ENCODE results near the gene DDX11.
"Not testable (repeated sequence)": the region's sequence is repeated elsewhere in the genome, so short reads cannot be mapped to it uniquely, and the experiment has no call there.

DDX11 gene

DNA sequence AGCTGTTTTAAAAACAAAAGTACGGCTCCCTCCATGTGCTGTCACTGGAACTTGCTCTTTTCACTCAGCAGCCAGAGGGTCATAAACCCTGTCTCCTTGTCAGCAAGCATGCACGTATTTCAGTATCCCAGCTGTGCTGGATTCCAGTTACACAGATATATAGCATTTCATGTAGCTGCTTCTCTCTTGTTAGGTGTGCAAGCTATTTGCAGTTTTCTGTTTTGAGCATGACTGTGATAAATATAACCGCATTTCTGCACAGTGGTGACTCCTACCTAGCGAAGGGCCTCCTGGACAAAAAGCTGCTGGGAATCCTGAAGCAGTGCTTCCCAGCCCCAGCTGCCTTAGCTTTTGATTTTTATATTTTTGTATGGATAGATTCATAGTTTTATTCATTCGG is 24.7 kb downstream of the DDX11 start:
- in situ Hi-C loops (cut with HindIII; ENCODE audit: low sequenced_read_pairs), result not testable (repeated sequence)

GRCh38 chr12:31098771-31099170 is 25.1 kb downstream of the DDX11 start:
- in situ Hi-C loops (cut with HindIII; ENCODE audit: low sequenced_read_pairs), result not testable (repeated sequence)

DNA sequence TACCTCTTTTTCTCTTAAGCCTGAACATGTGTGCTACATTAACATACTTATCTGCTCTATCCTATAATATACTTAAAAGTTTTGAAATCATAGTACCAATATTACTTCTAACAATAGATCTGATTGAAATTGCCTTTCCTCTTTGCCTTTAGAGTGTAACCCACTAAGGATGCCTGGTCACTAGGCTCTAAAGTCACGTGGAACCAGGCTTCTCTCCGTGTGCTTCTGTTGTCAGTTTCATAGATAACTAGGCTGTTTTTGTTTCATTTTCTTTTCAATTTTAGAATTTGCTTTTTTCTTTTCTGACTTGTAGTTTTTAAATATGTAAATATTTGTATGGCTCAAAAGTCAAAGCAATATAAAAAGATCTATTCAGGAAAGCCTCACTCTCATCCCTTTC is 25.8 kb downstream of the DDX11 start:
- in situ Hi-C loops (cut with HindIII; ENCODE audit: low sequenced_read_pairs), result not testable (repeated sequence)

- in situ Hi-C loops (cut with HindIII; ENCODE audit: low sequenced_read_pairs), result not testable (repeated sequence)
Observed at GRCh38 chr12:31100503-31101208, 27.0 kb downstream of the DDX11 start.

DNA sequence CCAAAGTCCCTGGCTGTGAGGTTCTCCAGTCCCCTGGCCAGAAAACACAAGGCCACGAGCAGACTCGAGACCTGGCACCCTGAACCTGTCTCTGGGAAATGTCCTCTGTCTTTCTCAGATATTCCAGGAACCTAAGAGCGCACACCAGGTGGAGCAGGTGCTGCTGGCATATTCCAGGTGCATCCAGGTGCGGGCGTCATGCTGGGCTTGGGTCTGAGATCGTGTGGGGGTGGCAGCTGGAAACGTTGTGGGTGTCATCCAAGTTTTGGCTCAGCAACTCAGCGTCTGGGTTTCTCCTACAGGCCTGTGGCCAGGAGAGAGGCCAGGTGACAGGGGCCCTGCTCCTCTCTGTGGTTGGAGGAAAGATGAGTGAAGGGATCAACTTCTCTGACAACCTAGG is 28.5 kb downstream of the DDX11 start:
- in situ Hi-C loops (cut with HindIII; ENCODE audit: low sequenced_read_pairs), result not testable (repeated sequence)

DNA sequence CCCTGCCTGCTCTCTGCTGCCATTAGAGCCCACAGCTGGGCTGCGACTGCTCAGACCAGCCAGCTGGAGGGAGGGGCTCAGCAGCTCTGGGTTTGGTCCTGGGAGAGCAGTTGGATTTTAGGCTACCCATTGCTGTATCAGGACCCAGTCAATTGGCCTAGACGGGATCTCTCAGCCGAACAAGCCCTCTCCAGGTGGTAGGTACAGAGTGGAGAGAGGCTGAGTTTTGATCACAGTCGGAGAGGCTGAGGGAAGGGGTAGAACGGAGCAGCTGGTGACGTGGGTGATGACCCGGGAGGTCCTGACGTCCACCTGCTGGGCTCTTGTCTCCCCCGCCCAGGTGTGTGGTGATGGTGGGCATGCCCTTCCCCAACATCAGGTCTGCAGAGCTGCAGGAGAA is 28.9 kb downstream of the DDX11 start:
- in situ Hi-C loops (cut with HindIII; ENCODE audit: low sequenced_read_pairs), result not testable (repeated sequence)

- in situ Hi-C loops (cut with HindIII; ENCODE audit: low sequenced_read_pairs), result not testable (repeated sequence)
Observed at GRCh38 chr12:31103561-31103975, 29.9 kb downstream of the DDX11 start.

GRCh38 chr12:31104220-31104619 is 30.6 kb downstream of the DDX11 start:
- in situ Hi-C loops (cut with HindIII; ENCODE audit: low sequenced_read_pairs), result not testable (repeated sequence)

DNA sequence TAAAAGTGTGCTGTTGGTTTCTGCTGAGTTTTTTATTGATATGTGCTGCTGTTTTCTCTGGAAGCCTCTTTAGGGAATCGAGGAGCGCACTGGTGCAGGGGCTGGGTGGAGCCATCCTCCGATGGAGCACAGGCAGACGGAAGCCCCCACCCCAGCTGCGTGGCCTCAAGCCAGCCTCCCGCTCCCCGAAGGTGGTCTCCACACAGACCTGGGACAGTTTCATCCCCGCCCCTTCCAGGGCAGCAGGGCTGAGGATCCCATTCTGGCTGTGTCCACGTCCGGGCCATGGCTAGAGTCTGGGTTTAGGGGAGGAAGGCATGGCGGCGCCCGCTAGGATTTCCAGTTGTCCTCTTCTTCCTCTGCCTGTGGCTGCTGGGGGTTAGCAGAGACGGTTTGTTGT is 31.1 kb downstream of the DDX11 start:
- in situ Hi-C loops (cut with HindIII; ENCODE audit: low sequenced_read_pairs), result not testable (repeated sequence)

GRCh38 chr12:31105668-31106067 is 32.0 kb downstream of the DDX11 start:
- in situ Hi-C loops (cut with HindIII; ENCODE audit: low sequenced_read_pairs), result no loop called here

DNA sequence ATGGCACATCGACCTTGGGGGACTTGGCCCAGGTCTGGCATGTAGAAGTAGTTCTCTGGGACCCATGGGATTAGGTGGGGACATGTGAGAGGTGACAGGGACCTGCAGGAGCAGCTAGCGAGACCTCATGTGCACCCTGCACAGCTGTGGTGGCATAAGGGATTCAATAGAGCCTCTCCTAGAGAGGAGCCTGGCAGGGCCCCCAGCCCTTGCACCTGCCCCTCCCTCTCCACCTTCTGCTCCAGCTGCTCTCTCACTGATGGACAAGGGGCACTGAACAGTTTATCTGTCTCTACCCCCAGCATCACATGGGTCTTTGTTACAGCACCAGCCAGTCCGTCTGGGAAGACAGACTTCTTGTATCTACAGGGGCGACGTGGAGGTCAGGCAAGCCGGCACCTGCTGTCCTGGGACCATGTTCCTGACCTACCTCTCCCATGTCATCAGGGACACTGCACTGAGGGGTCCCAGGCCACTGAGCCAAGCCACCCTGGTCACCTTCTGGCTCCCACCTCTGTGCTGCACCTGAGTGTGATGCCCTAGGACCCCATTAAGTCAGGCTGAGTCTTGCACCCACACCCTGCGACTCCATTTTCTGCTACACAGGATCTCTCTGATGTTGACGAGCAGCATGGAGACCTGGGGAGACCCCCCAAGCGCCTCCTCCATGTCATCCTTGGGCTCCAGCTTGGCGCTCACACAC is 32.6 kb downstream of the DDX11 start:
- in situ Hi-C loops (cut with HindIII; ENCODE audit: low sequenced_read_pairs), result no loop called here

- in situ Hi-C loops (cut with HindIII; ENCODE audit: low sequenced_read_pairs), result not testable (repeated sequence)
Observed at GRCh38 chr12:31109773-31110172, 36.1 kb downstream of the DDX11 start.

DNA sequence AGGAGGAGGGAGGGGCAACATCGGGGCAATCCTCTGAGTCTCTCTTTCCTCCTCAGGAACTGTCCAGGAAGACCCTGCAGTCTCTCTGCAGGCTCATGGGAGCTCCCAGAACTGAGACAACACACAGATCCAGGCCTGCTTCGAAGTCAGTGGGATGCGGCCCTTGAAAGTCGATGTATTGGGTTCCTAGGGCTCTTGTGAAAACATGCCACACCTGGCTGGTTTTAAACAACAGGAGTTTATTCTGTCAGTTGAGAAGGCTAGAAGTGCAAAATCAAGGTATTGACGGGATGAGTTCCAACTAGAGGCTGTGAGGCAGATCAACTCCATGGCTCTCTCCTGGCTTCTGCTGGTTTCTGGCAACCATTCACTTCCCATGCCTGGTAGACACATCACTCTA is 36.6 kb downstream of the DDX11 start:
- in situ Hi-C loops (cut with HindIII; ENCODE audit: low sequenced_read_pairs), result not testable (repeated sequence)

- in situ Hi-C loops (cut with HindIII; ENCODE audit: low sequenced_read_pairs), result not testable (repeated sequence)
Observed at GRCh38 chr12:31115092-31115601, 41.5 kb downstream of the DDX11 start.

- in situ Hi-C loops (cut with HindIII; ENCODE audit: low sequenced_read_pairs), result not testable (repeated sequence)
Observed at GRCh38 chr12:31116846-31117202, 43.2 kb downstream of the DDX11 start.

- in situ Hi-C loops (cut with HindIII; ENCODE audit: low sequenced_read_pairs), result no loop called here
Observed at GRCh38 chr12:31117203-31118011, 43.7 kb downstream of the DDX11 start.

GRCh38 chr12:31118347-31119191 is 44.9 kb downstream of the DDX11 start:
- in situ Hi-C loops (cut with HindIII; ENCODE audit: low sequenced_read_pairs), result no loop called here

DNA sequence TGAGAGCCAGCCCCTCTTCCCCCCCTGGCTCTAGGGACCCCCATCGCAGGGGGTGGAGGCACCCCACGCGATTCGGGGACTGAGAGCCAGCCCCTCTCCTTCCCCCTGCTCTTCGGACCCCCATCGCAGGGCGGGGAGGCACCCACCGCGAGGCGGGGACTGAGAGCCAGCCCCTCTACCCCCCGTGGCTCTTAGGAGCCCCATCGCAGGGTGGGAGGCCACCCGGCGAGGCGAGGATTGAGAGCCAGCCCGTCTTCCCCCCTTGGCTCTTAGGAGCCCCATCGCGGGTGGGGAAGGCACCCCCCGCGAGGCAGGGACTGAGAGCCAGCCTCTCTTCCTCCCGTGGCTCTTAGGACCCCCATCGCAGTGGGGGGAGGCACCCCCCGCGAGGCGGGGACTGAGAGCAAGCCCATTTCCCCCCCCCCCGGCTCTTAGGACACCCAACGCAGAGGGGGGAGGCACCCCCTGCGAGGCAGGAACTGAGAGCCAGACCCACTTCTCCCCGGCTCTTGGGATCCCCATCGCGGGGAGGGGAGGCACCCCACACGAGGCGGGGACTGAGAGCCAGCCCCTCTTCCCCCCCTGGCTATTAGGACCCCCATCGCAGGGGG is 45.6 kb downstream of the DDX11 start:
- in situ Hi-C loops (cut with HindIII; ENCODE audit: low sequenced_read_pairs), result no loop called here

- in situ Hi-C loops (cut with HindIII; ENCODE audit: low sequenced_read_pairs), result no loop called here
Observed at GRCh38 chr12:31119803-31120211, 46.1 kb downstream of the DDX11 start.

DNA sequence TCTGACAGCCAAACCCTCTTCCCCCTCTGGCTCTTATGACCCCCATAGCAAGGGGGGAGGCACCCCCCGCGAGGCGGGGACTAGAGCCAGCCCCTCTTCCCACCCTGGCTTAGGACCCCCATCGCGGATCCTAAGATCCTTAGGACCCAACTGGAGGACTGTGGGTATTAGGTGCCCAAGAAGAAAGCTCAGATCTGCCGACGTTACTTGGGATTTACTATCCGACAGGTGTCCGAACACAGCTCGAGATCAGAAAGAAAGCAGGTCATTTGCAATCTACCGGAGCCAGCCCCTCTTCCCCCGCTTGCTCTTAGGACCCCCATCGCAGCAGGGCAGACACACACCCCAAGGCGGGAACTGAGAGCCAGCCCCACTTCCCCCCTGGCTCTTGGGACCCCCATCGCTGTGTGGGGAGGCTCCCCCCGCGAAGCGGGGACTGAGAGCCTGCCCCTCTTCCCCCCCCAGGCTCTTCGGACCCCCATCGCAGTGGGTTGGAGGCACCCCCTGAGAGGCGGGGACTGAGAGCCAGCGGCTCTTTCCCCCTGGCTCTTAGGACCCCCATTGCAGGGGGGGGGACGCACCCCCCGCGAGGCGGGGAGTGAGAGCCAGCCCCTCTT is 46.8 kb downstream of the DDX11 start:
- in situ Hi-C loops (cut with HindIII; ENCODE audit: low sequenced_read_pairs), result no loop called here

All from endothelial cell of hepatic sinusoid (primary cell).